Activated CD8-positive, alpha-beta memory T cell treated with anti-CD3 and anti-CD28 coated beads, Interleukin-2, amount 50 U/mL, for 48 hours (primary cell): ENCODE results near the gene RAPGEF5.

ENCODE experiments used
- DNase-seq: peaks from one replicate; pipeline ENCODE4 v3.0.0-alpha.2; 2020

Gene RAPGEF5

GRCh38 chr7:22252936-22253536 is 103.9 kb downstream of the RAPGEF5 start:
- DNase-seq: no peak

- no peak for DNase-seq
Measured at GRCh38 chr7:22252016-22252415, 104.9 kb downstream of the RAPGEF5 start.

GRCh38 chr7:22251281-22251680 is 105.7 kb downstream of the RAPGEF5 start:
- no peak for DNase-seq

GRCh38 chr7:22250390-22250789 is 106.6 kb downstream of the RAPGEF5 start:
- DNase-seq: no peak

GRCh38 chr7:22248111-22248809 is 108.7 kb downstream of the RAPGEF5 start:
- DNase-seq: no peak

GRCh38 chr7:22241805-22242390 is 115.1 kb downstream of the RAPGEF5 start:
- no peak for DNase-seq

GRCh38 chr7:22240904-22241571 is 115.9 kb downstream of the RAPGEF5 start:
- no peak for DNase-seq

GRCh38 chr7:22238354-22239311 is 118.3 kb downstream of the RAPGEF5 start:
- no peak for DNase-seq

- DNase-seq: no peak
Measured at GRCh38 chr7:22235134-22235533, 121.8 kb downstream of the RAPGEF5 start.

GRCh38 chr7:22234227-22234626 is 122.7 kb downstream of the RAPGEF5 start:
- DNase-seq: no peak

GRCh38 chr7:22231806-22232205 is 125.1 kb downstream of the RAPGEF5 start:
- no peak for DNase-seq

GRCh38 chr7:22231141-22231540 is 125.8 kb downstream of the RAPGEF5 start:
- no peak for DNase-seq

GRCh38 chr7:22230238-22230637 is 126.7 kb downstream of the RAPGEF5 start:
- DNase-seq: no peak

GRCh38 chr7:22229148-22229547 is 127.8 kb downstream of the RAPGEF5 start:
- DNase-seq: no peak

GRCh38 chr7:22223807-22224206 is 133.1 kb downstream of the RAPGEF5 start:
- DNase-seq: no peak

GRCh38 chr7:22220941-22221340 is 136.0 kb downstream of the RAPGEF5 start:
- DNase-seq: no peak

GRCh38 chr7:22219739-22220493 is 137.0 kb downstream of the RAPGEF5 start:
- DNase-seq: no peak

GRCh38 chr7:22219036-22219435 is 137.9 kb downstream of the RAPGEF5 start:
- no peak for DNase-seq

- no peak for DNase-seq
Measured at GRCh38 chr7:22216832-22217475, 140.0 kb downstream of the RAPGEF5 start.

GRCh38 chr7:22216309-22216708 is 140.6 kb downstream of the RAPGEF5 start:
- no peak for DNase-seq

GRCh38 chr7:22214000-22214399 is 143.0 kb downstream of the RAPGEF5 start:
- DNase-seq: no peak
